CD14-positive monocyte (primary cell): Measurements from ENCODE around the gene SLC25A39. TPM values are rescaled to one million over a fixed set of nuclear protein-coding genes. Genes with fewer than 3 reads are reported as not detected.
A peak's percentile ranks its signal among the peaks of the same experiment; 100 is the strongest.
"Not testable (repeated sequence)": the region's sequence is repeated elsewhere in the genome, so short reads cannot be mapped to it uniquely, and the experiment has no call there.

ENCODE experiments used
- DNase-seq, 3 donors: peaks; one replicate each; pipeline ENCODE4 v3.0.0-alpha.2; 2011 to 2022
- H2AFZ ChIP-seq: 2 replicates; pipeline ENCODE4 v1.6.0; 2012; ENCODE audit warnings: mild to moderate bottlenecking, low read depth, low read length, inconsistent platforms; ENCODE audit not compliant: insufficient read depth, poor library complexity, severe bottlenecking
- H3K27ac ChIP-seq, 2 donors: 1 replicate in 1 of 2; 2 replicates in 1 of 2; pipeline ENCODE4 v1.5.1; 2012 to 2013; ENCODE audit warnings: low read length in 2 of 2, control low read depth in 1 of 2, inconsistent platforms in 1 of 2, low read depth in 1 of 2, mild to moderate bottlenecking in 1 of 2
- H3K27me3 ChIP-seq, 2 donors: one replicate each; pipeline versions ENCODE4 v1.6.0 to v1.6.1; 2011 to 2013; ENCODE audit warnings: low read length in 2 of 2; ENCODE audit not compliant: control insufficient read depth in 2 of 2, insufficient read depth in 2 of 2
- H3K36me3 ChIP-seq, 2 donors: replicated peaks in 1 of 2; 1 replicate in 1 of 2; 2 replicates in 1 of 2; pipeline versions ENCODE4 v1.5.1 to v1.6.1; 2012 to 2013; ENCODE audit warnings: low read length in 2 of 2, control low read depth in 1 of 2, inconsistent platforms in 1 of 2, mild to moderate bottlenecking in 1 of 2; ENCODE audit not compliant: insufficient read depth in 2 of 2, control insufficient read depth in 1 of 2
- H3K4me1 ChIP-seq, 2 donors: 1 replicate in 1 of 2; 2 replicates in 1 of 2; pipeline versions ENCODE4 v1.5.1 to v1.6.1; 2012 to 2013; ENCODE audit warnings: low read length in 2 of 2, control low read depth in 1 of 2, inconsistent platforms in 1 of 2, mild to moderate bottlenecking in 1 of 2, moderate library complexity in 1 of 2; ENCODE audit not compliant: insufficient read depth in 2 of 2, control insufficient read depth in 1 of 2
- H3K4me2 ChIP-seq: replicated peaks from 2 replicates; pipeline ENCODE3; 2012; ENCODE audit warnings: low read length, moderate library complexity, mild to moderate bottlenecking; ENCODE audit not compliant: poor library complexity, severe bottlenecking; ENCODE audit errors: extremely low read depth
- H3K4me3 ChIP-seq, 3 experiments: fragments of 200-600 bp in 1 of 3; sonication (generic) in 1 of 3; replicated peaks in 1 of 3; 1 replicate in 2 of 3; 2 replicates in 1 of 3; pipeline ENCODE4 v1.5.1; 2011 to 2013; ENCODE audit warnings: low read length in 3 of 3, mild to moderate bottlenecking in 3 of 3, control low read depth in 2 of 3, low read depth in 2 of 3, inconsistent platforms in 1 of 3, moderate library complexity in 1 of 3
- H3K79me2 ChIP-seq: 2 replicates; pipeline ENCODE4 v1.6.0; 2012; ENCODE audit warnings: mild to moderate bottlenecking, control low read depth, inconsistent platforms, low read length, moderate library complexity; ENCODE audit not compliant: insufficient read depth
- H3K9ac ChIP-seq: 2 replicates; pipeline ENCODE4 v1.6.0; 2017; ENCODE audit warnings: low read length, mild to moderate bottlenecking; ENCODE audit not compliant: insufficient read depth, poor library complexity, severe bottlenecking
- H3K9me3 ChIP-seq, 2 donors: replicated peaks in 1 of 2; 1 replicate in 1 of 2; 2 replicates in 1 of 2; pipeline versions ENCODE4 v1.5.1 to v1.6.1; 2012 to 2013; ENCODE audit warnings: low read length in 2 of 2, control low read depth in 1 of 2; ENCODE audit not compliant: control insufficient read depth in 1 of 2, insufficient read depth in 1 of 2
- H4K20me1 ChIP-seq: 2 replicates; pipeline ENCODE4 v1.6.0; 2012; ENCODE audit warnings: mild to moderate bottlenecking, low read length, control low read depth, moderate library complexity; ENCODE audit not compliant: insufficient read depth
- H3K27ac Mint-ChIP-seq, 7 donors: one replicate each; pipeline ENCODE4 v1.8.0; 2020; ENCODE audit warnings: mild to moderate bottlenecking in 7 of 7, mixed read lengths in 7 of 7, moderate library complexity in 6 of 7, inconsistent platforms in 2 of 7
- H3K27me3 Mint-ChIP-seq, 3 donors: one replicate each; pipeline ENCODE4 v1.8.0; 2021 to 2022; ENCODE audit warnings: low read depth in 3 of 3, mild to moderate bottlenecking in 3 of 3, mixed read lengths in 3 of 3, moderate library complexity in 3 of 3, inconsistent platforms in 1 of 3
- H3K36me3 Mint-ChIP-seq, 2 donors: one replicate each; pipeline ENCODE4 v1.8.0; 2020; ENCODE audit warnings: mixed read lengths in 2 of 2, inconsistent platforms in 1 of 2, mild to moderate bottlenecking in 1 of 2
- H3K4me1 Mint-ChIP-seq: one replicate; pipeline ENCODE4 v1.8.0; 2020; ENCODE audit warnings: mild to moderate bottlenecking, mixed read lengths
- H3K4me3 Mint-ChIP-seq, 2 donors: one replicate each; pipeline ENCODE4 v1.8.0; 2020; ENCODE audit warnings: mild to moderate bottlenecking in 2 of 2, mixed read lengths in 2 of 2, moderate library complexity in 1 of 2
- H3K9me3 Mint-ChIP-seq, 7 donors: one replicate each; pipeline ENCODE4 v1.8.0; 2020 to 2022; ENCODE audit warnings: mixed read lengths in 7 of 7, mild to moderate bottlenecking in 6 of 7, moderate library complexity in 6 of 7, inconsistent platforms in 2 of 7
- CTCF ChIP-seq: fragments of 200-600 bp; IDR thresholded peaks from one replicate; pipeline ENCODE4 v1.8.0; 2022; ENCODE audit warnings: antibody characterized with exemption, mild to moderate bottlenecking
- WGBS: methylation state at CpG from one replicate; pipeline ENCODE4 v1.1.5; 2013; ENCODE audit warnings: missing lambda C conversion rate; ENCODE audit not compliant: insufficient coverage; 5-methylcytosine and 5-hydroxymethylcytosine counted together
- intact Hi-C, 2 donors: fragments of 100-400 bp; cut with micrococcal nuclease; formaldehyde crosslinking; loops; one replicate each; pipeline versions ENCODE4 v1.15.0 to v1.15.1; 2023
- polyA plus RNA-seq, 3 donors: library from polyadenylated mRNA; depleted of rRNA in 1 of 3; unstranded in 2 of 3; stranded (reverse) in 1 of 3; fragments of 300-500 nt in 2 of 3; fragments of >200 nt in 1 of 3; fragmentation: Illumina TruSeq in 2 of 3; gene quantifications; 1 replicate in 2 of 3; 2 replicates in 1 of 3; pipeline ENCODE4 v1.2.3, GENCODE V29; 2012 to 2021

Gene SLC25A39
- polyA plus RNA-seq, 3 donors = 64.0 to 74.8 (median 64.5) TPM

GRCh38 chr17:44348988-44349364 lies 24.4 kb upstream of the SLC25A39 start:
- Histone ChIP-seq H3K79me2 (peaks cover 63% of the 10 kb centered on the region), H3K9ac (peak overlapping the region; percentile 15), H3K36me3 (peaks cover 45 to 48% of the 10 kb centered on the region in 2 donors), H3K4me1 (peaks cover 60 to 84% of the 10 kb centered on the region in 2 donors), H3K27ac (peak overlapping the region; percentile 49 to 88), H4K20me1 (peaks cover 86% of the 10 kb centered on the region), H3K27me3 (no peaks in the 10 kb centered on the region), H3K4me3 (peak overlapping the region in 1 of 3 experiments; percentile 92), H3K9me3 (no peaks in the 10 kb centered on the region), H2AFZ (no peak overlapping the region), H3K4me2 (peak overlapping the region; percentile 88)
- WGBS = 95% methylated on average over 6 of the region's 6 CpGs
- intact Hi-C loops = loop anchor here in 1 of 2 donors (5.0 kb wide), 2 partner anchors 72 to 147 kb away; no protein-coding TSS in a partner anchor
- Mint-ChIP-seq H3K4me3 (peak overlapping the region in 1 of 2 donors; percentile 4), H3K36me3 (peaks cover 51 to 57% of the 10 kb centered on the region in 2 donors), H3K4me1 (peaks cover 68% of the 10 kb centered on the region), H3K9me3 (peaks cover 0 to 4% (median 0%) of the 10 kb centered on the region in 7 donors), H3K27me3 (peaks cover 0 to 4% (median 2%) of the 10 kb centered on the region in 3 donors), H3K27ac (peak overlapping the region in 6 of 7 donors; percentile 89 to 98 (median 93))
- no peak for DNase-seq
- TF ChIP-seq CTCF = no peak

DNA sequence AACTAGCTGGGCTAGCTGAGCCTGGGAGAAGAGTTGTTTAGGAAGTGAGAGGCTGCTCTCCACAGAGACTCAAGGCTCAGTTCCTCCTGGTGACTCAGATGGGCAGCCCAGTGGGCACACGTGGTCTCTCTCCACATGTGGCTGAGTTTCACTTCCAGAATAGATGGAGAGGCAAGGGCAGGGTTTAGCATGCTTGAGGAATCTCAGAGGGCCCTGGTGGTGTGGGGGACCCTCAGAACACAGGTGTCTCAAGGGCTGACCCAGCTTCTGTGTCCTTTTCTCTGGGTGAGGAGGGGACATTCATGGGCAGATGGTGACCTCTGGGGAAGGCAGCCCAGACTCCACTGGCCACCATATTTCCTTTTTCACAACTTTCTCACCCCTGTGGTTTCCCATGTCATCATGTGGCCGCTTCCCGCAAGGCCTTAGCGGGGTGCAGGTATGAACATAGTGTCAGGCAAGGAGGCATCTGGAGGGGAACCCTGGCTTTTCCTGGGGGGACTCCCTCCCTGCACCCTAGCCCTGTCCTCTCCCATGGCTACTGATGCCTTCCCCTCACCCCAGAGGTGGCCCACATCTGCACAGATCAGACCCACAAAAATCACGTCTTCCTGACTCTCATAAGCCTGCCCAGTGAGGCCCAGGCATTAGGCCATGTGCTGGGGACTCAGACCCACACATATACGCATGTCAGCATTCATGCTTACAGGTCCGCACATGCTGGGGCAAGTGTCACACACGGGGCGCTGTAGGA lies 23.8 kb upstream of the SLC25A39 start:
- Mint-ChIP-seq H3K27me3 (peaks cover 0 to 3% (median 2%) of the 10 kb centered on the region in 3 donors), H3K9me3 (peaks cover 0 to 7% (median 0%) of the 10 kb centered on the region in 7 donors), H3K27ac (peak overlapping the region; percentile 89 to 98 (median 93)), H3K36me3 (peaks cover 53 to 57% of the 10 kb centered on the region in 2 donors), H3K4me1 (peaks cover 73% of the 10 kb centered on the region), H3K4me3 (peak overlapping the region; percentile 51 to 77)
- Histone ChIP-seq H3K27ac (peak overlapping the region; percentile 88 to 98), H4K20me1 (peaks cover 83% of the 10 kb centered on the region), H3K9ac (peak overlapping the region; percentile 18), H3K4me3 (peak overlapping the region in 1 of 3 experiments; percentile 92), H3K36me3 (peaks cover 45 to 48% of the 10 kb centered on the region in 2 donors), H3K4me1 (peaks cover 62 to 86% of the 10 kb centered on the region in 2 donors), H3K27me3 (no peaks in the 10 kb centered on the region), H2AFZ (no peak overlapping the region), H3K4me2 (peak overlapping the region; percentile 88), H3K79me2 (peaks cover 67% of the 10 kb centered on the region), H3K9me3 (no peaks in the 10 kb centered on the region)
- peak; percentile 91 to 97 (median 97) for DNase-seq
- intact Hi-C loops = loop anchor here in 1 of 2 donors (5.0 kb wide), 2 partner anchors 71 to 146 kb away; no protein-coding TSS in a partner anchor
- no peak for TF ChIP-seq CTCF
- WGBS = 59% methylated on average over 6 of the region's 9 CpGs

- not testable (repeated sequence) for H3K27me3 ChIP-seq, H2AFZ ChIP-seq, H3K9me3 ChIP-seq, H3K27me3 Mint-ChIP-seq, H3K9me3 Mint-ChIP-seq, DNase-seq
- Histone ChIP-seq H3K4me1 (peaks cover 57 to 77% of the 10 kb centered on the region in 2 donors), H3K36me3 (peaks cover 37 to 38% of the 10 kb centered on the region in 2 donors), H3K27ac (peak overlapping the region; percentile 88 to 98), H4K20me1 (peaks cover 74% of the 10 kb centered on the region), H3K9ac (peak overlapping the region; percentile 18), H3K4me2 (peak overlapping the region; percentile 88), H3K4me3 (peak overlapping the region in 1 of 3 experiments; percentile 92), H3K79me2 (peaks cover 67% of the 10 kb centered on the region)
- peak overlapping the region; percentile 93 to 98 (median 93) for H3K27ac Mint-ChIP-seq
- H3K36me3 Mint-ChIP-seq = peaks cover 45 to 48% of the 10 kb centered on the region in 2 donors
- intact Hi-C loops = loop anchor here in 1 of 2 donors (5.0 kb wide), 2 partner anchors 70 to 145 kb away; no protein-coding TSS in a partner anchor
- 72% methylated on average over 5 of the region's 18 CpGs for WGBS
- H3K4me1 Mint-ChIP-seq = peaks cover 64% of the 10 kb centered on the region
- H3K4me3 Mint-ChIP-seq = peak overlapping the region; percentile 27 to 82
Measured at GRCh38 chr17:44347206-44348055, 22.8 kb upstream of the SLC25A39 start.
